Hematopoietic multipotent progenitor cell (in vitro differentiated cells): ENCODE measurements around the gene SPRED1. TPM values are rescaled to one million over a fixed set of nuclear protein-coding genes. Genes with fewer than 3 reads are reported as not detected.
"Not testable (repeated sequence)": the region's sequence is repeated elsewhere in the genome, so short reads cannot be mapped to it uniquely, and the experiment has no call there.

Experiments
- DNase-seq, 3 donors: peaks; one replicate each; pipeline ENCODE4 v3.0.0-alpha.2; 2011 to 2015; ENCODE audit warnings: low read depth in 2 of 3, low spot score in 2 of 3
- total RNA-seq: library from RNA; depleted of rRNA; stranded (reverse); fragments of >200 nt; gene quantifications from one replicate; pipeline ENCODE4 v1.2.3, GENCODE V29; 2012

Gene SPRED1
- total RNA-seq, 1 donor = 2.4 TPM

DNA sequence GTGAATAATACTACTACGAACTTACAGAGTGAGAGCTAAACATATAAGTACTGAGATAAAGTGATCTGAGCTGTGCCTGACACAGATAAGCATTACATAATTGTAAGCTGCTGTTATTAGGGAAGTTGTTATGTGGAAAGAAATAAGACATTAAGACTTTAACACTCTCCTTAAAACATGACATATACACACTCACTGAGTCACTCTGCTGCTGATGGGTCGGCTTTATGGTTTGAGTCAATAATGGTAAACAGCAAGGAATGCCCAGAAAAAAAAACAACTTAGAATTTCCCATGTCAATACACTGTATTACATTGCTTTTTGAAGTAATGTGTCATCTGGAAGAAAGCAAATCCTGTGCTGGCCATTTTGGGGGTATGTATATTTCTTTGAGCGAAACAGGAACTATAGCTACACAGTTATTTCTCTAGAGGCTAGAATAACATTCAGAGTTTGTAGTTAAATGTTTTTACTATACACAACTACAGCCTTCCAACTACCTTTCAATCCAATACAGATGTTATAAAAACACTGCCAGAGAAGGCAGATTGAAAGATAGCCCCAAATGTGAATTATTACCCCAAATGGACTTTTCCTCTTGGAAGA, 22.8 kb upstream of the SPRED1 start:
- DNase-seq = no peak

DNA sequence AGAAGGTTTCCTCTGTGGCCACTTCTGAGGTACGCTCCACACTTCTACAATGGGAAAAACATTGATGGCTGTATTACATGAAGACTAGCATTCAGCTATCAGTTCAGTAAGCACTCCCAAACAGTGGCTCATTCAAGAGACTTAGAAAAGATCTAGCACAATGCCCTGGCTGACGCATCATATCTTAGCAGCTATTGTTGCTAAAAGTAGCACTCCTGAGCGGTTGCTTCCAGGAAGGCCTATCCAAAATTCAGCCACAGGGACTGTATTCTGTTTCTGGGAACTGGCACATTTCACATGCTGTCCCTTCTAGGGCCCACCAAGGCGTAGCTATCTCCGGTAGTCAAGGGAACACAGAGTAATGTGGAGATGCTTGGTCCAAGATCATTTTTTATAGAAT, 21.2 kb upstream of the SPRED1 start:
- no peak for DNase-seq

DNA sequence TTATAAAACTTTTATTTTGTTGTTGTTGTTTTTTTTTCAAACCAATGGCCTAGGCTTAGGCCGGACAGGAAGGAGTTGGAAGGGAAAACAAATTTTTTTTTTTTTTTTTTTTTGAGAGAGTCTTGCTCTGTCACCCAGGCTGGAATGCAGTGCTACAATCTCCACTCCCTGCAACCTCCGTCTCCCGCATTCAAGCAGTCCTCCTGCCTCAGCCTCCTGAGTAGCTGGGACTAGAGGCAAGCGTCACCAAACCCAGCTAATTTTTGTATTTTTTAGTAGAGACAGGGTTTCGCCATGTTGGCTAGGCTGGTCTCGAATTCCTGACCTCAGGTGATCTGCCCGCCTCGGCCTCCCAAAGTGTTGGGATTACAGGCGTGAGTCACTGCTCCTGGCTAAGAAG, 15.6 kb upstream of the SPRED1 start:
- DNase-seq = not testable (repeated sequence)

DNA sequence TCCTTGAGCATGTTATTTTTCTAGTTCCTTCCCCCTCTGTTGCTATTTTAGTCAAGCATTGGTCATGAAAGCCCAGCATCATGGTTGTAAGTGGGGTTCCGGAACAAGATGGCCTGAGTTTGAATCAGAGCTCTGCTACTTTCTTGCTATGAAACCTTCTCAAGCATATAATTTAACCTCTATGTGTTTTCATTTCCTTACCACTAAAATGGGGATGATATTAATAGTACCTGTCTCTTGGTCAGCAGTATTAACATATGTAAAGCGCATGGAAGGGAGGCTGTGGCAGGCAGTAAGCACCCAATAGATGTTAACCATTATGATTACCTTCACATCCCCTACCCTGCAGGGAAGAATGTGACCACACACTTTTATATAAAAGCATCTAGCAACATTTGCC, 14.3 kb upstream of the SPRED1 start:
- no peak for DNase-seq

DNA sequence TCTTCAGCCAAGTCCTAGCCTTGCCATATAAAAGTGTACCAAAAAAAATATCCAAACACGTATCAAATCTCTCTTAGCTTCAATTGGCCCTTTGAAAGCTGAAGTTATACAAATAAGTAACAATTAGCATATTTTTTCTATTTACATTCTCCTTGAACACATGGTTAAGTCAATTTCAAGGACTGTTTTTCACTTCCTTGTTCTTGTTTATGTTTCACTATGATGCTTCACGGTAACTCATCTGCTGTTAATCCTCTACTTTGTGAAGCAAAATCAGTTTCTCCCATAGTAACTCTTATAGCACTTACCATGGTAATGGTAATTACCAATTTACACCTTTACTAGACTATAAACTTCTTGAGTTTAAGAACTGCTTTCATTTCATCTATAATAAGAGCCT, 10.6 kb upstream of the SPRED1 start:
- DNase-seq = no peak

DNA sequence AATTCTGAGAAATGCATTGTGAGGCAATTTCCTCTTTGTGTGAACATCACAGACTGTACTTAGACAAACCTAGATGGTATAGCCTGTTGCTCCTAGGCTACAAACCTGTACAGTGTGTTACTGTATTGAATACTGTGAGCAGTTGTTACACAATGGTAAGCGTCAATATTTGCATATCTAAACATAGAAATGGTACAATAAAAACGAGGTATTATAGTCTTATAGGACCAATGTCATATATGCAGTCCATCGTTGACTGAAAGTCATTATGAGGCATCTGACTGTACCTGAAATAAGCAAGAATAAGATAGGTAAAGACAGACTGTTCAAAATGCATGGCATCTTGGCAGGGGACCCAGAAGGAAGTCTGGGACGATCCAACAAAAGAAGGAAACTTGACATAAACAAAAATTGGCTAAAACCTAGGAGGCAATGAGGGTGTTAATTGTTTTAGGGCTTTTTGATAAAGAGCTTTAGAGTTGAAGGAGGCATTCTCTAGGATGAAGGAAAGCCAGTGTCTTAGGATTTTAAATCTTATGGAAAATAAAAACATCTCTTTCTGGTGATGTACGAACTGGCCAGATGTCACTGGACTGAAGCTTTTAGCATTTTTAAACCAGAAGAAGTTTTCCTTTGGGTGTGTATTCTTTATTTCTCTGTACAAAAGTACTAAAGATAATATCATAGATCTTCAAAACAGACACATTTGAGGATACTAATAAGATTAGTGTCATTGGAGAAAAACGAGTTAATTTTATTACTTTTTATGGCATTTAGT, 9.2 kb upstream of the SPRED1 start:
- DNase-seq = no peak

DNA sequence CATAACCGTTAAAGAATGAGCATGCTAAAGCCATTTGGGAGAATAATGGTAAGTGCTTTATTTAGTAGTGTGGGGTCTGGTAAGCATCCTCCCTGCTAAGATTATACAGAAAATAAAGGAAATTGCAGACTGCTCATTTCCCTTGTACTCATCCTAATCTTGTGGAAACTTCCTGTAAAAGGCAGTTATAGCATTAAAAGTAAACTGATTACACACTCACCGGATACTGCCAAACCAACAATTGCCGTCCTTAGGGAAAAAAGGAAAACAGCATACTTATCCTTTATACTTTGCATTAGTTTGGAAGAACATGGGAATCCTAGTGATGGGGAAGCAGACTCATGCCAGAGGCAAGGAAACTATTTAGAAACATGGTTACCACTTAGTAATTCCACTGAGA, 5.3 kb upstream of the SPRED1 start:
- DNase-seq = no peak

DNA sequence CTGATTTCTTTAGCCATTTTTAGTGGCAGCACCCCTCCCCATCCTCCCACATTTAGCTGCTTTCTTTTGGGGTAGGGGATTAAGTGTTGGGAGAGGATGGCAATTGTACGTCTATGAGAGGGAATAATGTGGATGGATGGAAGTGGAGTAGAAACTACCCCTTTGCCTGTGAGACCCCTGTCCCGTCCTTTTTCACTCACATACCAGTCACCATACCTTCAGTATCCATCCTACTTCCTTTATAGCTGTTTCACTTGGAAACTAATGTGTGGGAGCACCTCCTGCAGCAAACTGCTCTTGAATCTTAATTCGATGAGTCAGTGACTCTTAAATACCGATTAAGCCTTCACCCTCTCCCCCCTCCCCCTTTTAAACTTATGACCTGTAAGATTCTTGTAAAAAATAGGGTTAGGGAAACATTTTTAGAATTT, 730 bp downstream of the SPRED1 start:
- DNase-seq = peak in 2 of 3 donors; percentile 33 to 37

DNA sequence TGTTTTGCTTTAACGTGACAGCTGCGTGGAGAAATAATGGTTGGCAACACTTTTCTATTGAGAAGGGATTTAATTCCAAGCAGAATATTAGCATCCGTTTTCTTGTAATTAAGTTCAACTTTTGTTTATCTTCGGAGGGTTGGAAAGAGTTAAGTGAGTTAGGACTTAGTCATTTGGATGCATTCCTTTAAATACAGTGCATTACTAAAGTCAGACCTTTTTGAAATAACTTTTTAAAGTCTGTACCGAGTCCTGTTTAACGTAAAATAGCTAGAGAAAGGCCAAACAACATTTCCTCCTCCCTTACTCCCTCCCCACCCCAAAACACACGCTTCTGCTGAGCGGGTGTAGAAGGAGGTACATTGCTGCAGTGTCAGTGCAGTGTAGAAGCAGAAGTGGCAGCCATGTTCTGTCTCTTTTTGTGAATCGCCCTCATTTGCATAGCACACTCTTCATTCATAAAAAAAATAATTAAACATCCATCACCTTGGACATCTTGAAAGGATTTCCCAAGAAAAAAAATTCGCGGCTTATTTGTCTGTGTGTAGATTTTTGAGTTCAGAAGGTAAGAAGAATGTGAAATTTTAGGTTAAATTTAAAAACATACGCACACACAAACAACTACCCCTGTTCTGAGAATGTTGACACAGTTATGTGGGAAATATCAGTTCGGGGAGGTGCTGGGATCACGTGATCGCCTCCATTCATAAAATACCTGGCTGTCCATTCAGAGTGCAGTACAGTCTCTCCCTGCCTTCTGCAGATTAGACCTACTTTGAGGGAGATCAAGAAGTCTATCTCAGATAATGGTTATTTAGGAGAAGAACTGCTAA, 1.6 kb downstream of the SPRED1 start:
- DNase-seq = peak in 2 of 3 donors; percentile 64 to 70

DNA sequence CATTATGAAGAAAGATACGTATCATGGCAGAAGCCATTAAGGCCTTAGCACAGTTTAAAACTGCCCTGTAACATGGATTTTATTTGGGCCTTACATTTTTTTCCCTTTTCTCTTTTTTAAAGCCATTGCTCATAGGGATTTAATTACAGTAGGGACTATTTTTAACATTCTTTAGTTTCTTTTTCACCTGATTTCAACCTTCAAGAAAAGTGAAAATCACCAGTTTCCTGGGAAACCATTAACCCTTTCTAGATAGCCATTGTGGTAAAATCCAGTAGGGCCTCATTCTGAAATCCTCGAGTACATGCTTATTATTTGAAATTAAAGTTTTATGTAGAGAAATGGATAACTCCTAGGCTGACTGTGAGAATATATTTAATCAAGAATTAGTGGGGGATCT, 3.1 kb downstream of the SPRED1 start:
- no peak for DNase-seq

DNA sequence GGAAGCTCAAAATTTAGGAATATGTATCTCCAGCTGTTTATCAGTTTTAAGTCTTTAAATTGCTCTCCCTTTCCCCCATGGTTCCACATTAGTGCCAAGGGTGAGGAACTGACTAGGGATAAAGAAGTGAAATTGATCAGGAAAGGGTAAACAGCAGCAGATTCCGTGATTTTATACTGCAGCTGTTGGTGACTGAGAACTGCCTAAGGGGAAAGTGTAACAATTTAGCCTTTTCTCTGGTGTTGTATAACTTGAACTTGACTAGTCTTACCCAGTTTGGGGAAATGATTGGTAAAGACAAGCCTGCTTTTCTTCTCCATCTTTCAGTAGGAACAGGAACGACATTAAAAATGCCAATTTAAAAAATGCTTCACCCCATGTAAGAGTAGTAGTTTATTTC, 5.0 kb downstream of the SPRED1 start:
- no peak for DNase-seq

DNA sequence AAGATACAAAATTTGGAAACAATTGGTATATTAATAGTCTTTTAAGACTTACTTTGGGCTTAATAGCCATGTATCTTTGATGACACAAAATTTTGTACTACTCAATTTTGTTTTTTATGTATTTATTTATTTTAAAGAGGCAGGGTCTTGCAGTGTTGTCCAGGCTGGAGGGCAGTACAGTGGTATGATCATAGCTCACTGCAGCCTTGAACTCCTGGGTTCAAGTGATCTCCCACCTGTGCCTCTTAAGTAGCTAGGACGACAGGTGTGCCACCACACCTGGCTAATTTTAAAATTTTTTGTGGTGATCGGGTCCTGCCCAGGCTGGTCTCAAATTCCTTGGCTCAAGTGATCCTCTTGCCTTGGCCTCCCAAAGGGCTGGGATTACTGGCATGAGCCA, 6.5 kb downstream of the SPRED1 start:
- no peak for DNase-seq

DNA sequence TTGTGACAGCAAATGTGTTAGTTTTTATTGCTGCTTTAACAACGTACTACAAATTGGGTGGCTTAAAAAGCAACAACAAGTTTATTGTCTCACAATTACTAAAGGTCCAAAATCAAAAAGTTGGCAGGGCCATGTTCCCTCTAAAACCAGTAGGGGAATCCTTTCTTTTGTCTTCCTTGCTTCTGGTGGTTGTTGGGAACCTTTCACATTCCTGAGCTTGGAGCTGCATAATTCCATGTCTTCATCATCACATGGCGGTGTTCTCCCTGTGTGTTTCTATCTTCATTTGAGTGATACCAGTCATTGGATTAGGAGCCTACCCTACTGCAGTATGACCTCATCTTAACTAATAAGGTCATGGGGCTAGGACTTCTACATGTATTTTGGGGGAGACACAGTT, 7.4 kb downstream of the SPRED1 start:
- DNase-seq = no peak

DNA sequence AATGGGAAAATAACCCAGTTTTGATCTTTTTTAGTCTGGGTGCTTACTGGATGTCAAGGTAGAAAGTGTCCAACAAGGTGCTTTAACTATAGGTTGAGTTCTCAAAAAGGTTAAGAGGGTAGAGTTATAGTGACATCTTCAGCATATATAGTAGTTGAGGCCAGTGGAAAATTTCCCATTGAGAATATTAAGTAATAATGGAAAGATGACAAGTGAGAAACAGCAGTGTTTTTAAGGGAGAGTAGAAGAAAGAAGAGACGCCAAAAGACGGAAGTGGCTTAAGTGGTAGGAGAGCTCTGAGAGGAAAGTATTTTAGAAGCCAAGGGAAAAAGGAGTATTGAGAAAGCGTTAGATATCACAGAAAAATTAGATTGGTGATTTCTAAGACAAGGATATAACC, 10.6 kb downstream of the SPRED1 start:
- DNase-seq = no peak

DNA sequence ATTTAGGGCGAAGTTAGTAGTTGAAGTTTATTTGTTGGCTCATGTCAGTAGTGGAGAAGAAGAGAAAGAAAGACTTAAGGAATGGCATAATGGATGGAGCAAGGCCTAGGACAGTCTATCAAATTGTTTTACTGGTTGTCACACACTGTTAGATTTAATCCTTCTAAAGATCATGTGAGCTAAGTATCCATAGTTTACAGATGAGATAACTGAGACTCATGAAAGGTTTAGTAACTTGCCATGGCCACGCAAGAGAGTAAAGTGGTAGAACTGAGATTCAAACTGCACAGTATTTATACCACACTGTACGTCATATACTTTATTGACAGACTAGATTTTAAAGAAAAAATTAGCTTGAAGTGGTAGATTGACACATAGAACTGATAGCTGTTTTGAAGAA, 11.4 kb downstream of the SPRED1 start:
- DNase-seq = no peak

DNA sequence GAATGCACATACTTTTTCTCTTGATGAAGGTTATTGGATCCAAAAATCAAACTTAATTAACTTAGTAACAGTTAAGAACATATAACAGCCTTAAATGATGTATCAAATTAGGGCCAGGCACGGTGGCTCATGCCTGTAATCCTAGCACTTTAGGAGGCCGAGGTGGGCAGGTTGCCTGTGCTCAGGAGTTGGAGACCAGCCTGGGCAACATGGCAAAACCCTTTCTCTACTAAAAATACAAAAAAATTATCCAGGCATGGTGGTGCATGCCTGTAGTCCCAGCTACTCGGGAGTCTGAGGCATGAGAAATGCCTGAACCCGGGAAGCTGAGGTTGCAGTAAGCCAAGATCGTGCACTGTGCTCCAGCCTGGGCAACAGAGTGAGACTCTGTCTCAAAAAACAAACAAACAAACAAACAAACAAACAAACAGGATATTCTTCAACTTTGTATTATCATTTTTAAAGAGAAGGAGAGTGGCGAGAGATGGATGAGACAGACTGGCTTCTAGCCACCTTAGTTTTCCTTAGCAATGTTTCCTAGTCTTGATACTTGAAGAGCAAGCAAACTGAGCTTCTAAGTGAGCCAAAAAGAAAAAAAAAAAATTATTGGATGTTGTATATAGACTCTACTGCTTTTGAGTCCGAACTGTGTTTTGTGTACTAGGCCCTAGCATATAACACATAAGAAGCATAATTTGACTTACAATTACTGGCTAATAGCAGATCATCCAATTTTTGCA, 13.8 kb downstream of the SPRED1 start:
- DNase-seq = no peak

DNA sequence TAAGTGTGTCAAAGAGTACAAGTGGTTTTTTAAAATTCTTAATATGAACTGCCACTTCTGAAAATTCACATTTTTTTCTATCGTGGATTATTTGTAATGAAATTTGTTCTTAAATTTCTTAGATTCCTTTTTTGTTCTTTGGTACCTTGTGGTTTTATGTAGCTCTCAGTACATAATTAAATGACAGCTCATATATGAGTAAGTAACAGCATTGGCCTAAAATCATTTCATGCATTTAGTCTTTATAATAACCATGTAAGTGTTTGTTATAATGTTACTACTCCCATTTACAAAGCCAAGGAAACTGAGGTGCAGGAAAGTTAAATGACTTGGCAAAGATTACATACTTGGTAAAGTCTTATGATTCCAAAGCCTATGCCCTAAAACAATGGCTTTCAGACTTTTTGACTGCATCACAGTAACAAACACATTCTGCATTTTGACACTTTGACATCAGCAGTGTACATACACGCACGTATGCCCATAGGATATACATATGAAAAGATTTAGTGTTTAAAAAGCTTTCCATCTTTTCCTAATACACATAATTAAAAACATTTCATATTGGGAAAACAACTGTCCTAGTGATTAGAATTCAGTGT, 14.9 kb downstream of the SPRED1 start:
- no peak for DNase-seq

DNA sequence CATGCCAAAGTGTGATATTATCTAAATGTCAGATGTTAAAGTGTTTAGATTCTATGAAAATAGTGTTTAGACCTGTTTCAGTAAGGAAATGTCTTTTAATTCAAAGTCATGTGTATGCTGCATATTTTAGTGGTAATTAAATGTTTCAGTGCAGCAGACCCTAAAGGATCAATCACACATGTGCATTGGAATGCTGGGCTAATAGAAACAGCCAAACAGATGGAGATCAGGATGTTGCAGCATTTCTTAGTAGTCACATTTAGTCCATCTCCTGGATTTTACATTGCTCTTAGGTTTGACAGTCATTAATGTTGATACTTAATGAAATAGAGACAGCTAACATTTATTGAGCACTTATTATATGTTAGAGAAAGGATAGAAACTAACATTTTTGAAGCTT, 18.5 kb downstream of the SPRED1 start:
- DNase-seq = no peak

DNA sequence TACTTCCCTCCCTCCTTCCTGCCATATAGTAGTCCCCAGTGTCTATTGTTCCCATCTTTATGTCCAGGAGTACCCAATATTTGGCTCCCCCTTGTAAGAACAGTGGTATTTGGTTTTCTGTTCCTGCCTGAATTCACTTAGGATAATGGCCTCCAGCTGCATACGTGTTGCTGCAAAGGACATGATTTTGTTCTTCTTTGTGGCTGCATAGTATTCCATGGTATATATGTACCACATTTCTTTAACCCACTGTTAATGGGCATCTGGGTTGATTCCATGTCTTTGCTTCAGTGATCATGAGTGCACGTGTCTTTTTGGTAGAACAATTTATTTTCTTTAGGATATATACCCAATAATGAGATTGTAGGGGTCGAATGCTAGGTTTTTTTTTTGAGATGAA, 19.3 kb downstream of the SPRED1 start:
- no peak for DNase-seq

DNA sequence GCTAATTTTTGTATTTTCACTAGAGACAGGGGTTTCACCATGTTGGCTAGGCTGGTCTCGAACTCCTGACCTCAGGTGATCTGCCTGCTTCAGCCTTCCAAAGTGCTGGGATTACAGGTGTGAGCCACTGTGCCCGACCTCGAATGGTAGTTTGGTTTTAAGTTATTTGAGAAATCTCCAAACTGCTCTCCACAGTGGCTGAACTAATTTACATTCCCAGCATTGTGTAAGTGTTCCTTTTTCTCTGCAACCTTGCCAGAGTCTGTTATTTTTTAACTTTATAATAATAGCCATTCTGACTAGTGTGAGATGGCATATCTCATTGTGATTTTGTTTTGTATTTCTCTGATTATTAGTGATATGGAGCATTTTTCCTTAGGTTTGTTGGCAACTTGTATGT, 19.8 kb downstream of the SPRED1 start:
- not testable (repeated sequence) for DNase-seq

DNA sequence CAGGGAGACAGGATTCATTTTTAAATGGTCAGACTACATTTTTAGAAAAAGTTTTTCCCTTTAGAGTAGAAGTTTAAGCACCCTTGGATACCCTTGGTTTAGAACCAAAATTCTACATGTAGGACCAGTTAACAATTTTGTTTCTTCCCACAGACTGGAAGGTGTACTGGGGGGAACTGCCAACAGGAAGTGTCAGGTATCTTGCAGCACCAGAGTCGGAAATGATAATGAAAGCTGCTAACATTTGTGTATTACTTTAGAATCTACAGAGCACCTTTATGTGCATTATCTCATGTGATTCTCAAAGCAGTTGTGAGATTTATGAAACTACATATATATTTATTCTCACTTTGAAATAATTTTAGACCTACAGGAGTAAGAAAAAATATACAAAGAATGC, 21.5 kb downstream of the SPRED1 start:
- DNase-seq = no peak
